ENCODE results near the gene CASK. TPM values are rescaled to one million over a fixed set of nuclear protein-coding genes. Genes with fewer than 3 reads are reported as not detected.

Gene CASK
- total RNA-seq, 2 experiments from 2014 or later = 39.9 to 44.6 TPM

DNA sequence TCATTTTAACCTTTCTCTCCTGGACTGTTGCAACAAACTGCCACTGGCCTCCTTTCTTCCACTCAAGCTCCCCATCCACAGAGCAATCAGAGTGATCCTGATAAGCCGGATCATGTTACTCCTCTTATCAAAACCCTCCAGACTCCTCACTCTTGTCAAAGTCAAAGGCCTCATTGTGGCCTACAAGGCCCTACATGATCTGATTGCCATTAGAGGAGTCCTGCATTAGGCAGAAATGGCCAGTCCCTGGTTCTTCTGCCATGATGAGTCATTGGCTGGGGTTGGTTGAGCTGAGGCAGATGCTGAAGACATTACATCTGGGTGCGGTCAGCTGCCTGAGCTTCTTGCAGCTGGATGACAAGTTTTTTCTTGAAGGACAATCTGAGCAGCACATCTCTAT lies 32.7 kb upstream of the CASK start:
- Histone ChIP-seq H3K4me3 (ENCODE audit: low read length) (no peak overlapping the region), H3K27me3 (ENCODE audit: control insufficient read depth in 1 of 2, insufficient read depth in 2 of 2, low read length in 2 of 2) (no peaks in the 10 kb centered on the region), H3K4me1 (ENCODE audit: insufficient read depth, low read length) (no peaks in the 10 kb centered on the region), H3K27ac (ENCODE audit: low read depth in 1 of 2, low read length in 2 of 2) (no peak overlapping the region), H3K36me3 (ENCODE audit: insufficient read depth, low read length) (no peaks in the 10 kb centered on the region), H3K9me3 (ENCODE audit: control insufficient read depth in 1 of 2, insufficient read depth in 1 of 2, low read length in 2 of 2) (no peaks in the 10 kb centered on the region)
- Mint-ChIP-seq H3K36me3 (ENCODE audit: low read depth) (no peaks in the 10 kb centered on the region), H3K27me3 (no peaks in the 10 kb centered on the region), H3K27ac (no peak overlapping the region), H3K4me3 (no peak overlapping the region), H3K9me3 (no peaks in the 10 kb centered on the region), H3K4me1 (ENCODE audit: low read depth) (no peaks in the 10 kb centered on the region)
- ChIA-PET CTCF (no interaction called here), POLR2A (no interaction called here)
- no peak for ATAC-seq (ENCODE audit: poor library complexity)
- intact Hi-C loops (cut with DNase I, micrococcal nuclease) = no loop called here
- no peak for DNase-seq
- TF ChIP-seq, protein P1, sequence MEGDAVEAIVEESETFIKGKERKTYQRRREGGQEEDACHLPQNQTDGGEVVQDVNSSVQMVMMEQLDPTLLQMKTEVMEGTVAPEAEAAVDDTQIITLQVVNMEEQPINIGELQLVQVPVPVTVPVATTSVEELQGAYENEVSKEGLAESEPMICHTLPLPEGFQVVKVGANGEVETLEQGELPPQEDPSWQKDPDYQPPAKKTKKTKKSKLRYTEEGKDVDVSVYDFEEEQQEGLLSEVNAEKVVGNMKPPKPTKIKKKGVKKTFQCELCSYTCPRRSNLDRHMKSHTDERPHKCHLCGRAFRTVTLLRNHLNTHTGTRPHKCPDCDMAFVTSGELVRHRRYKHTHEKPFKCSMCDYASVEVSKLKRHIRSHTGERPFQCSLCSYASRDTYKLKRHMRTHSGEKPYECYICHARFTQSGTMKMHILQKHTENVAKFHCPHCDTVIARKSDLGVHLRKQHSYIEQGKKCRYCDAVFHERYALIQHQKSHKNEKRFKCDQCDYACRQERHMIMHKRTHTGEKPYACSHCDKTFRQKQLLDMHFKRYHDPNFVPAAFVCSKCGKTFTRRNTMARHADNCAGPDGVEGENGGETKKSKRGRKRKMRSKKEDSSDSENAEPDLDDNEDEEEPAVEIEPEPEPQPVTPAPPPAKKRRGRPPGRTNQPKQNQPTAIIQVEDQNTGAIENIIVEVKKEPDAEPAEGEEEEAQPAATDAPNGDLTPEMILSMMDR (IDR thresholded peaks at IDR 0.05) = no peak

DNA sequence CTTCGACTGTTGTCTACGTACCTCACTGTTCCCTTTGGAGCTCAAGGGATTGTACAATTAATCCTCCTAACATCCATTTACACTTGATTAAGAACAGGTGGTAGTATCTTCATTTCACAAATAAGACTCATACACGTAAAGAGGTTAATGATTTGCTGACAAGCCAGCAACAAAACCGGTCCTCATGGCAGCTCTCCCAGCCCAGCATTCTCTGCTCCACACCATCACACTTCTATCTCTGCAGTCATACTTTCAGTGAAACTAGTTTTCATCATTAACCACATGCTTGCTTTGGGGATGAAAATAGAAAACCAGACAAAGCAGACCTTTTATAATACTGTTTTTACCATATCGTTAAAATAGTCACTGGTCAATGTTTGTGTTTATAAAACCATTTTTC lies 28.7 kb upstream of the CASK start:
- Mint-ChIP-seq H3K27me3 (no peaks in the 10 kb centered on the region), H3K4me3 (no peak overlapping the region), H3K4me1 (ENCODE audit: low read depth) (no peaks in the 10 kb centered on the region), H3K27ac (no peak overlapping the region), H3K36me3 (ENCODE audit: low read depth) (no peaks in the 10 kb centered on the region), H3K9me3 (no peaks in the 10 kb centered on the region)
- Histone ChIP-seq H3K27me3 (ENCODE audit: control insufficient read depth in 1 of 2, insufficient read depth in 2 of 2, low read length in 2 of 2) (no peaks in the 10 kb centered on the region), H3K4me3 (ENCODE audit: low read length) (no peak overlapping the region), H3K36me3 (ENCODE audit: insufficient read depth, low read length) (no peaks in the 10 kb centered on the region), H3K9me3 (ENCODE audit: control insufficient read depth in 1 of 2, insufficient read depth in 1 of 2, low read length in 2 of 2) (no peaks in the 10 kb centered on the region), H3K4me1 (ENCODE audit: insufficient read depth, low read length) (no peaks in the 10 kb centered on the region), H3K27ac (ENCODE audit: low read depth in 1 of 2, low read length in 2 of 2) (no peak overlapping the region)
- ChIA-PET POLR2A (no interaction called here), CTCF (interaction anchor here (1.8 kb wide), 1 partner anchor 11 kb away, joined by 6 read pairs; no protein-coding TSS in a partner anchor)
- ATAC-seq (ENCODE audit: poor library complexity) (no peak), DNase-seq (no peak)
- intact Hi-C loops (cut with DNase I, micrococcal nuclease) = no loop called here
- TF ChIP-seq, protein P1 (IDR thresholded peaks at IDR 0.05) = no peak

DNA sequence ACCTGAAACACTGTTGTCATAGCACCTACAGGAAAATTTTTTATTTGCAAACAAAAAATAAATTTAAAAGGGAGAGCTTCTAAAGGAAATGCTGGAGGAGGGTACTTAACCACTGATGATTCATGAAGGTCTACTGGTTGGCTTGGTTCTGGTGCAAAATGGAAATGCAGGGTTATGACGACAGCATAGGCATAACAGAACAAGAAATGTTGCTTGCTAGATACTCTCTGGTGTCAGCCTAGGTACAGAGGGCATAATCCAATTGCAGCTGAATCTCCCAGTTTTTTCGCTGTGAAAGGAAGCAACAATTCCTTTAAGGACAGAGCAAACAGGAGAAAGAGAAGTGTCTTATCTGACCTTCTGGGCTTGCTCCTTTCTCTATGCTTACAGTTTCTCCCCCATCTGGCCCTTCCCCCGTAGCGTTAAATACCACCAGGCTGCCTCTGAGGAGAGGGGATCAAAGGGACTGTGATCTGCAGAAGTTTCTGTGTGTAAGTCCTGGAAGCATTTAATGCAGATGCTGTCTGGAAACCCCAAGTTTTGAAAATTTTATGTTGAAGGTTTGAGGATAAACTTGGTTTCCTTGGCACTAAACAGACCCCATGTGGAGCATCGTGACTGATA lies 23.7 kb upstream of the CASK start:
- Mint-ChIP-seq H3K9me3 (no peaks in the 10 kb centered on the region), H3K36me3 (ENCODE audit: low read depth) (no peaks in the 10 kb centered on the region), H3K27ac (no peak overlapping the region), H3K4me1 (ENCODE audit: low read depth) (no peaks in the 10 kb centered on the region), H3K4me3 (no peak overlapping the region), H3K27me3 (no peaks in the 10 kb centered on the region)
- ChIA-PET POLR2A (interaction anchor here (0.6 kb wide), 1 partner anchor 1250 kb away, joined by 3 read pairs; no protein-coding TSS in a partner anchor), CTCF (interaction anchor here (1.7 kb wide), 1 partner anchor 8 kb away, joined by 4 read pairs; no protein-coding TSS in a partner anchor)
- no peaks in the 10 kb centered on the region for H3K4me1 ChIP-seq (ENCODE audit: insufficient read depth, low read length)
- intact Hi-C loops (cut with DNase I, micrococcal nuclease) = no loop called here
- no peaks in the 10 kb centered on the region for H3K9me3 ChIP-seq (ENCODE audit: control insufficient read depth in 1 of 2, insufficient read depth in 1 of 2, low read length in 2 of 2)
- ATAC-seq (ENCODE audit: poor library complexity) (no peak), DNase-seq (no peak)
- H3K27me3 ChIP-seq (ENCODE audit: control insufficient read depth in 1 of 2, insufficient read depth in 2 of 2, low read length in 2 of 2) = no peaks in the 10 kb centered on the region
- no peak overlapping the region for H3K27ac ChIP-seq (ENCODE audit: low read depth in 1 of 2, low read length in 2 of 2)
- TF ChIP-seq, protein P1 (IDR thresholded peaks at IDR 0.05) = no peak
- H3K36me3 ChIP-seq (ENCODE audit: insufficient read depth, low read length) = no peaks in the 10 kb centered on the region
- H3K4me3 ChIP-seq (ENCODE audit: low read length) = no peak overlapping the region
